Stimulated activated CD8-positive, alpha-beta memory T cell treated with anti-CD3 and anti-CD28 coated beads, Interleukin-15, amount 100 ng/mL, for 24 hours (primary cell): ENCODE data around the gene GSTM1.
"Not testable (repeated sequence)": the region's sequence is repeated elsewhere in the genome, so short reads cannot be mapped to it uniquely, and the experiment has no call there.

ENCODE experiments used
- DNase-seq: peaks from one replicate; pipeline ENCODE4 v3.0.0-alpha.2; 2020; ENCODE audit warnings: low read depth

GSTM1 gene

DNA sequence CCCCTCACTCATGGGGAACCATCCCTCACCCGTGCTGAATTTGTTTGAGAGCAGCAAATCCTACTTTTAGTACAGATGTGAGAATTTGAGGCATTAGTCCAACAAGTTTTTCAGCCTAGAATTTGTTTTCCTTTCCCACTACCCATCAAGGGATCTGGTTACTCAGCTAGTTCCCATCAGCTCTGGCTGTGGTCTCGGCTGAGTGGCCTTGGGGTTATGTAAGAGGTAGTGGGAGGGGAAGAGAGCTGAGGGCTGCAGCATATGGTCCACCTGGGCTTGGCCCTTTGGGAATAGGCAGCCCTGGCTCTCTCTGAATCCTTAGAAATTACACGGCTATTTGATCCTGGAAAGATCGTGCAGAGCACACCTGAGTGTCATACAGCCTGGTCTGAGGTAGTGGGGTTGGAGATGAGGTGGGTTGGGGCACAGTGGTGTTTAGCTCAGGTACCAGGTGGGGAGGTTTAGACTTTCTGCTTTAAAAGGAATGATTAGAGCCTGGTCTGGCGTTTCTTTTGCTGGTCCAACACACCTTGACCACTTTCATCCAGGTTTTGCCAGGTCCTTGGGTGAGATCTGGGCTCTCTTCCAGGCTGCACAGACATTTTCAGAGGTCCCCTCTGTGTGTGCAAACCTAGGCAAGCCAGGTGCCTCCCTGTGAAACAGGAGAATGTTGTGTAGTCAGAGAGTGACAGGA lies 27.5 kb upstream of the GSTM1 start:
- DNase-seq = no peak

DNA sequence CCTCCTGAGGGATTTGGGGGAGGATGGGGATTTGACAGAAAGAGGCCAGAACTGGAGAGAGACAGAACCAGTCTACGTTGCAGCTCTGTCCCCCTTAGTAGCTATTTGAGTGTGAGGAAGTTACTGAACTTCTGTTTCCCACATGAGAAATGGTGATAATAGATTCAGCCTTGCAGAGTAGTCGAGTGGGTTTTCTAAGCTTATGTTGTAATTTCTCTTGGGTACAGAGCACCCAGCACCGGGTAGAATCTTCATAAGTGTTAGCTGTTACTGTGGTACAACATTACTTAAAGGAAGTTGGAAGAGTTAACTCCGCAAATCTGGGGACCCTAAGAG lies 27.0 kb upstream of the GSTM1 start:
- DNase-seq = not testable (repeated sequence)

DNA sequence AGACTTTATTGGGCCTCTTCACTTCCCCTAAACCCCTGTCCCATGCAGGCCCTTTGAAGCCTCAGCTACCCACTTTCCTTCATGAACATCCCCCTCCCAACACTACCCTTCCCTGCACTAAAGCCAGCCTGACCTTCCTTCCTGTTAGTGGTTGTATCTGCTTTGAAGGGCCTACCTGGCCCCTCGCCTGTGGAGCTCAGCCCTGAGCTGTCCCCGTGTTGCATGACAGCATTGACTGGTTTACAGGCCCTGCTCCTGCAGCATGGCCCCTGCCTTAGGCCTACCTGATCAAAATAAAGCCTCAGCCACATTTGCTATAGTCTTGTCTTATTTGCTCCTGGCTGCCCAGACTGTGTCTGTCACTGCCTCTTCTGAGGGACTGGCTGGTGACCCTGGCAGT lies 26.2 kb upstream of the GSTM1 start:
- no peak for DNase-seq

DNA sequence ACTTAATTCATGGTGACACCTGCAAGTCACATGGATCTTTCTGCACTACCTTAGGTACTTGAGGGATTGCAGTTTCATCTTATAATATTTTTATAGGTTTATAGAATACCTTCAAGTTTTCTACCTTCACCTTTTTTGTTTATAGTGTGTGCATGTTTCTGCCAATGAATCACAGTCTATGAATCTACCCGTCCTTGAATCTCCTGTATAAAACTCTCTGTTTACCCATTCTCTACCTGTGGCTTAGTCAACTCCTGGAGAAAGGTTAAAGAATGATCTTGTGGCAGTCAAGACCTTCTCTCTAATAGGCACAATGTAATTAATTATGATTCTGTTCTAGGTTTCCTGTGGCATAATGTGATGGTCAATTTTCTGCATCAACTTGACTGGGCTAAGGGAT lies 22.9 kb upstream of the GSTM1 start:
- no peak for DNase-seq

DNA sequence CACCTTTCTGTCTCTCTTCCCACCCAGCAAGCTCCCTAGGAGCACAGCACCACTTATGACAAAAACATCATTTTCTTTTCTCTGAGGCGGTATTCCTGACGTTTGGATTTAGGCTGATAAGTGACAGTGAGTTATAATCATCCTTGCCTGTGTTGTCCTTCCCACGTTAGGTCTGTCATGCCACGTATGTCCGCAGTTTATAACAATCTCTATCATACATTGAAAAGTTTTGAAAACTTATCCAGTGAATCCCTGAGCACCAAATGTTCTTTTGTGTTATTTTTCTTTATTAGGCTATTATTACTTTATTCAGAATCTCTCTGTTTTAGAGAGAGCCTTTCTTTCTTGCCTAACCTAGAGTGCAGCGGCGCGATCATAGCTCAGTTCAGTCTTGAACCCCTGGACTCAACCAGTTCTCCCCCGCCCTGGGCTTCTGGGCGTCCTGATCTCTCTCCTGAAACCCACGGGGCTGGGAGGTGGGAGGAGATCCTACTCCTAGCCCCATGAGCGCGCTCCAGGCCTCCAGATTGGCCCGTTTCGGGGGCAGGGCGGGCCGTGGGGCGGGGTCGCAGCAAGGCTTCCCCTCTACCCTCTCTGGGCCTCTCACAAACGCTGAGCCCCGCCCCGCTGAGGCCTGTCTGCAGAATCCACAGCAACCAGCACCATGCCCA lies 20.0 kb upstream of the GSTM1 start, which contains the start of gene GSTM2:
GSTM2 (plus strand) TSS at position 606 of the 671 bp plus-strand sequence; CDS start at position 665, 59 bp downstream.
- peak; percentile 45 for DNase-seq

DNA sequence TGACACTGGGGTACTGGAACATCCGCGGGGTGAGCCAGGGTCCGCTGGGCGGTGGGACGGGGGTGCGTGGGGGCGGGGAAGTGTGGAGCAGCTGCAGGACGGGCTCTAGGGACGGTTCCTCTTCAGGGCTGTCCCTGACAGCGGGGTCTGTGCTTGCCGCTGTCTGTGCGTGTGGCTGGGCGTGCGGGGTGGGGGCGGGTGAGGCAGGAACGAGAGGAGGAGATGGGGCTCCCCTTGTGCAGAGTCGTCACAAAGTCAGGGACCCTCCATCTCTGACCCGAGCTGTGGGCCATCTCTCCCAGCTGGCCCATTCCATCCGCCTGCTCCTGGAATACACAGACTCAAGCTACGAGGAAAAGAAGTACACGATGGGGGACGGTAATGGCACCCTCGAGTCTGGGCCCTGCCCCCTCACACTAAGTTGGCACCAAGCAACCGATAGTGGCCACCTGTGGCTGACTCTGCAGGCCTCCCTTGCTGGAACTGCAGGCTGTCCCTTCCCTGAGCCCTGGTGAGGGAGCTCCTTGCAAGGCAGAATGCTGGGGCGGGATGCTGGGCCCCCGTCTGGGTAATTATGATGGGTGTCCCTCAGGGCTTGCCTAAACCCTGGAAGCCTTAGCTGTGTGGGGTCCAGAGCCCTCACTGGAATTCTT lies 19.4 kb upstream of the GSTM1 start:
- no peak for DNase-seq

DNA sequence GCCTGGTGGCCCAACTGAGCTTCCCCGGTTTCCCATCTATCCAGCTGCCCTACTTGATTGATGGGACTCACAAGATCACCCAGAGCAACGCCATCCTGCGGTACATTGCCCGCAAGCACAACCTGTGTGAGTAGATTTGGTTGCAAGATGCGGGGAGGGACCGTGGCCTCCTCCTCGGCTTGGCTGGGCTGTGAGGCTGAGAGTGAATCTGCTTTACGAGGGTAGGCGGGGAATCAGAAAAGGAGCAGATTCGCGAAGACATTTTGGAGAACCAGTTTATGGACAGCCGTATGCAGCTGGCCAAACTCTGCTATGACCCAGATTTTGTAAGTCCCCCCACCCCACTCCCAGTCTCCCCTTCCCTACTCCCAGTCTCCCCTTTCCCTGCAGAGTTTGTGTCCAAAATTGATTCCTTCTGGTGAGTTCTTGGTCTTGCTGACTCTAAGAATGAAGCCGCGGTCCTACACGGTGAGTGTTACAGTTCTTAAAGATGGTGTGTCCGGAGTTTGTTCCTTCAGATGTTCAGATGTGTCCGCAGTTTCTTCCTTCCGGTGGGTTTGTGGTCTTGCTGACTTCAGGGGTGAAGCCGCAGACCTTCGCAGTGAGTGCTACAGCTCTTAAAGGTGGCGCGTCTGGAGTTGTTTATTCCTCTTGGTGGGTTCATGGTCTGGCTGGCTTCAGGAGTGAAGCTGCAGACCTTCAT lies 18.2 kb upstream of the GSTM1 start:
- no peak for DNase-seq

DNA sequence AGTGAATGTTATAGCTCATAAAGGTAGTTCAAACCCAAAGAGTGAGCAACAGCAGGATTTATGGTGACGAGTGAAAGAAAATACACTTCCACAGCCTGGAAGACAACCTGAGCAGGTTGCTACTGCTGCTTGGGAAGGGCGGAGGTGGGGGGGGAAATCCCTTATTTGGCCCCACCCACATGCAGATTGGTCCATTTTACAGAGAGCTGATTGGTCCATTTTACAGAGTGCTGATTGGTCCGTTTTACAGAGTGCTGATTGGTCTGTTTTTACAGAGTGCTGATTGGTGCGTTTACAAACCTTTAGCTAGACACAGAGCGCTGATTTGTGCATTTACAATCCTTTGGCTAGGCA lies 17.7 kb upstream of the GSTM1 start:
- DNase-seq = not testable (repeated sequence)

DNA sequence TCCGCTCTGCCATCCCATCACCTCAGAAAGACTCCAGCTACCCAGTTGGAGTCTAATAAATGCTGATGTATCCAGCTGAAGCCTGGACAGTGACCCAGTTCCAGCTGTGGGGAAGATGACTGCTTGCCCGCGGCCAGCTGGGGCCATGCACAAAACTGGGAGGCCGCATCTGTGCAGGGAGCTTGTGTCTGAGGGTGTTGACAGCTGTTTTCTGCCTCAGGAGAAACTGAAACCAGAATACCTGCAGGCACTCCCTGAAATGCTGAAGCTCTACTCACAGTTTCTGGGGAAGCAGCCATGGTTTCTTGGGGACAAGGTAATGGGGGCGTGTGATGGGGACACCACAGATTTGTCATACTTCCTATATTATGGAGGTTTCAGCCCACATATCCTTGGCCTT lies 16.6 kb upstream of the GSTM1 start:
- DNase-seq = no peak

DNA sequence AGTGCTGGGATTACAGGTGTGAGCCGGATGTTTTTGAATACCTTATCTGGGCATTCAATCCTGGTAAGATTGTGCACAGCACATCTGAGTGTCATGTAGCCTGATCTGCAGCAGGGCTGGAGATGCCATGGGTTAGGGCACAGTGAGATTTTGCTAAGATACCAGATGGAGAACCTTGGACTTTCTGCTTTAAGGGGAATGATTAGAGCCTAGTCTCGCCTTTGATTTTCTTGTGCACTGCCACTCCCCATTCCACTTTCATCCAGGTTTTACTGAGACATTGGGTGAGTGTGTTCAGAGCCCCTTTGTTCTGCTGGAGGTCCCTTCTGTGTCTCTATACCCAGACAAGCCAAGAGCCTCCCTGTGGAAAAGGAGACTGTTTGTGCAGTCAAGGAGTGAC lies 13.8 kb upstream of the GSTM1 start:
- DNase-seq = not testable (repeated sequence)

DNA sequence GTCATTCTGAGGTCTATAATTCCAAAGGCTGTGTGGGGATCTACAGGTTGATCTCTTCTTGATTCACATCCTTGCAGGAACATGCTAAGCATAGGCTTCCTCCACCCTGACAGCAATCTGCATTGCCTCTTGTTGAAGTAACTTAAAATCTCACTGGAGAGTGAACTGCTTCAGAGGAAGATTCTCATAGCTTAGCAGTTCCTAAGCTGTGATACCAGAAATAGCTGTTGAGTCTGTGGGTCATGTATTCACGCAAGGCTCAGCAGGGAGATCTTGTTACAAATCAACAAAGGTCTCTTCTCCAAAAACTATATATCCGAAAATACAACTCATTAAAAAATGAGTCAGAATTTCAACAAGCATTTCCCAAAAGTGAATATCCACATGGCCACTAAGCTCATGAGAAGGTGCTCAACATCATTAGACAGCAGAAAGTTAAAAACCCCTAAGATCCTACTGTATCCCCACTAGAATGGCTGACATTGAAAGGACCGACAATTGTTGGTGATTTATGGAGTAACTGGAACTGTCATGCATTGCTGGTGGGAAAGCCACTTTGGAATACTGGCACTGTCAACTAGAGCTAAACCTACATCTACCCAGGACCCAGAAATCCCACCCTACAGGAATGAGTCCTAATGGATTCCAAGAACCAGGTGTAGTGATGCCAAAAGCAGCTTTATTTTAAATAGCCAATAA lies 10.8 kb upstream of the GSTM1 start:
- not testable (repeated sequence) for DNase-seq

DNA sequence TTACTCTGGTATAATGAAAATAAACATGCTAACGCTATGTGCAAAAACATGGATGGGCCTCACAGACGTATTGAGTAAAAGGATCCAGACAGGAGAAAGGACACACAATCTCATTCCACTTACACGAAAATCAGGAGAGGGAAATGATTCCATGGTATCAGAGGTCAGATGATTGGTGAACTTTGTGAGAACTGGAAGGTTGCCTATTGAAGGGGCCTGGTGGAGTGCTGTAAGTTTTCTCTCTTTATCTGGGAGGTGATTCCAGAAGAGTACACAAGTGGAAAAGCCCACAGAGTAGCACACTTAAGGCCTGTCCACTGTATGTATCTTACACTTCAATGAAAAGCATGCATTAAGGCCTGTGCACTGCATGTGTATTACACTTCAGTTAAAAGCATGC lies 10.2 kb upstream of the GSTM1 start:
- DNase-seq = no peak

DNA sequence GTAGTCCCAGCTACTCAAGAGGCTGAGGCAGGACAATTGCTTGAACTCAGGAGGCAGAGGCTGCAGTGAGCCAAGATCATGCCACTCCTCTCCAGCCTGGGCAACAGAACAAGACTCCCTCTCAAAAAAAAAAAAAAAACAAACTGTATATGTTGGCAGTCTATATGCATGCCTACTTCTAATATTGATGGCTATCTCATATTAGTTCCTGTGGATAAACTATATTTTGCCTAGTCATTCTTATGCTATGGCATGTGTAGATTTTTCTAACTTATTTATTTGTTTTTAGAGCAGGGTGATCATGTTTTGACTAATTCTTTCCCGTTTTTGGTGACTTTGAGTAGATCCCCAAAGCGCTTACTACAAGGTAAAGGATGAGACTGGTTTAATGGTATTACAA lies 9.0 kb upstream of the GSTM1 start:
- not testable (repeated sequence) for DNase-seq

DNA sequence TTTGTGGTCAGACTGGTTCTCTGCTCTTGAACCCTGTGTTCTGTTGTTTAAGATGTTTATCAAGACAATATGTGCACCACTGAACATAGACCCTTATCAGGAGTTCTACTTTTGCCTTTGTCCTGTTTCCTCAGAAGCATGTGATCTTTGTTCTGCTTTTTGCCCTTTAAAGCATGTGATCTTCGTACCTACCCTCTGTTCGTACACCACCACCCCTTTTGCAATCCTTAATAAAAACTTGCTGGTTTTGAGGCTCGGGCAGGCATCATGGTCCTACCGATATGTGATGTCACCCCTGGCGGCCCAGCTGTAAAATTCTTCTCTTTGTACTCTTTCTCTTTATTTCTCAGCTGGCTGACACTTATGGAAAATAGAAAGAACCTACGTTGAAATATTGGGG lies 2.8 kb upstream of the GSTM1 start:
- not testable (repeated sequence) for DNase-seq

DNA sequence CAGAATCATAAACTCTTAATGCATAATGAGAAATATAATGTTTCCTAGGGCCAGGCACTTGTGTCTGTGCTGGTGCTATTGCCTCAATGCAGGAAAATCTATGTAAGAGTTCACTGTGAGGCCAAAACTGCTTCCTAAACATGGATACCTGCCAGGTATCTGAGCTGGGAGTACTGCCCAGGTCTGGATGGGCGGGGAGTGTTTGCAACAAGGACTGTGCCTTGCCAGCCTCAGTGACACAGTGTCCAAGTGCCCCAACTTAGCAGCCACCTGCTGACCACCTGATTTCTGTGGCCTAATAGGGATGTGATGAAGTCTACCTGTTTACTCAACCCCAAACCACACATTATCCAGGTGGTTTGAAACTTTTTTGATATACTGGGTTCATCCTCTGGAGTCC lies 2.2 kb upstream of the GSTM1 start:
- DNase-seq = not testable (repeated sequence)

DNA sequence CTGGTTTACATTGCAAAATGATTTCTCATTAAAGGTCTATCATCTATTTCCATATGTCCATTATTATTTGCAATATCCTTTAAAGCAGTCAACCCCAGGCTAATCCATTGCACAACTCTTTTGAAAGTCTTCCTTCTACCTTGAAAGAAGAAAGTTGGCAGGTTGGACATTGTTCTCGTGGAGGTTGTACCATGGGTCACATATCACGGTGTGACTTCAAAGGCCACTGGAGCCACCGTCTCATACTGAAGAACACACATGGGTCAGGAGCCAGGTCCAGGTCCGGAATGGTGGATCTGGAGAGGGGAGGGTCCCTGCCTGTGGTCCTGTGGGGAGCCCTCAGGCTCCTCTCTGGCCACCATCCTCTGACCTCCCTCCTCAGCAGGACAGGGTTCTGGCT lies 1.7 kb upstream of the GSTM1 start:
- DNase-seq = not testable (repeated sequence)

DNA sequence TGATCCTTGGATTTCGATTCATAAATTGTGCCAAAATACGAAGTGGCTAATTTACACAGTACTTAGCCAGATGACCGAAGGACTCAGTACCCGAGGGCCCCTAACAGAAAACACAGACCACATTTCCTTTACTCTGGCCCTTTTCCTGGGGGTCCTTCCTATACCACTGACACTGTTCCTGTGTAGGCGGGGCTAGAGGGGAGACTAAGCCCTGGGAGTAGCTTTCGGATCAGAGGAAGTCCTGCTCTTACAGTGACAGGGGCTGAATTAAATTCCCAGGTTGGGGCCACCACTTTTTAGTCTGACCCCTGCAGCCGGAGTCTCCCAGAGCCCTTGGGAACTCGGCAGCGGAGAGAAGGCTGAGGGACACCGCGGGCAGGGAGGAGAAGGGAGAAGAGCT lies 508 bp upstream of the GSTM1 start:
- not testable (repeated sequence) for DNase-seq

DNA sequence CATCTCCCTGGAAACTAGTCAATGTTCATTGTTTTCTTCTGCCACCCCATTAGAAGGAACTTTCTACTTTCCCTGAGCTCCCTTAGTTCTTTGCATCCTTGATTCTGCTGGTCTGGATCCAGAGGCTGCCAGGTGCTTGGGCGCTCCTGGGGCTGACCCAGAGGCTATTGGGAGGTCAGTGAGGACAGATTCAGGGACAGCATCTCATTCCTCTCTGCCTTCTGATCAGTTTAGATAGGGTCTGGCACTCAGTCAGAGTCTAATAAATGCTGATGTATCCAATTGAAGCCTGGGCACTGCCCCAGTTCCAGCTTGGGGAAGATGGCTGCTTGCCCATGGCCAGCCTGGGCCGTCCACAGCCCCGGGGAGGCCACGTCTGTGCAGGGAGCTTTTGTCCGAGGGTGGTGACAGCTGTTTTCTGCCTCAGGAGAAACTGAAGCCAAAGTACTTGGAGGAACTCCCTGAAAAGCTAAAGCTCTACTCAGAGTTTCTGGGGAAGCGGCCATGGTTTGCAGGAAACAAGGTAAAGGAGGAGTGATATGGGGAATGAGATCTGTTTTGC lies 2.3 kb downstream of the GSTM1 start:
- DNase-seq = no peak

DNA sequence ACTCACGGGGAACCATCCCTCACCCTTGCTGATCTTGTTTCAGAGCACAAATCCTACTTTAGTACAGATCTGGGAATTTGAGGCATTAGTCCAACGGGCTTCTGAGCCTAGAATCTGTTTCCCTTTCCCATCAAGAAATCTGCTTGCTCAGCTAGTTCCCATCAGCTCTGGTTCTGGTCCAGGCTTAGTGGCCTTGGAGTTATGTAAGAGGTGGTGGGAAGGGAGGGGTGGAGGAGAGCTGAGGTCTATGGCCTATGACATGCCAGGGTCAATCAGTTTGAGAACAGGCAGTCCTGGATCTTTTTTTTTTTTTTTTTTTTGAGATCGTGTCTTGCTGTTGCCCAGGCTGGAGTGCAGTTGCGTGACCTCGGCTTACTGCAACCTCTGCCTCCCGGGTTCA lies 4.1 kb downstream of the GSTM1 start:
- no peak for DNase-seq

DNA sequence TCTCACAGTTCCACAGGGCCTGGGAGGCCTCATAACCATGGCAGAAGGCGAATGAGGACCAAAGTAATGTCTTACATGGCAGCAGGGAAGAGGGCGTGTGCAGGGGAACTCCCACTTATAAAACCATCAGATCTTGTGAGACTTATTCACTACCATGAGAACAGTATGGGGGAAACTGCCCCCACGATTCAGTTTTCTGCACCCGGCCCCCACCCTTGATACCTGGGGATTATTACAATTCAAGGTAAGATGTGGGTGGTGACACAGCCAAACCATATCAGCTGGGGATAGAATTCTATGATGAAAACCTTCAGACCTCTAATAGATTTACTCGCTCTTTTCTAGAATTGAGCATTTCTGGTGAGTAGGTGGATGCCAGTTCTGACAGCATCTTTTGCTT lies 6.8 kb downstream of the GSTM1 start:
- DNase-seq = not testable (repeated sequence)

DNA sequence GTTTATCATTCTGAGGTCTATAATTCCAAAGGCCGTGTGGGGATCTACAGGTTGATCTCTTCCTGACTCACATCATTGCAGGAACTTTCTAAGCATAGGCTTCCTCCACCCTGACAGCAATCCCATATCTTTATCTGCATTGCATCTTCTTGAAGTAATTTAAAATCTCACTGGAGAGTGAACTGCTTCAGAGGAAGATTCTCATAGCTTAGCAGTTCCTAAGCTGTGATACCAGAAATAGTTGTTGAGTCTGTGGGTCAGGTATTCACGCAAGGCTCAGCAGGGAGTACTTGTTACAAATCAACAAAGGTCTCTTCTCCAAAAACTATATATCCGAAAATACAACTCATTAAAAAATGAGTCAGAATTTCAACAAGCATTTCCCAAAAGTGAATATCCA lies 7.5 kb downstream of the GSTM1 start:
- not testable (repeated sequence) for DNase-seq

DNA sequence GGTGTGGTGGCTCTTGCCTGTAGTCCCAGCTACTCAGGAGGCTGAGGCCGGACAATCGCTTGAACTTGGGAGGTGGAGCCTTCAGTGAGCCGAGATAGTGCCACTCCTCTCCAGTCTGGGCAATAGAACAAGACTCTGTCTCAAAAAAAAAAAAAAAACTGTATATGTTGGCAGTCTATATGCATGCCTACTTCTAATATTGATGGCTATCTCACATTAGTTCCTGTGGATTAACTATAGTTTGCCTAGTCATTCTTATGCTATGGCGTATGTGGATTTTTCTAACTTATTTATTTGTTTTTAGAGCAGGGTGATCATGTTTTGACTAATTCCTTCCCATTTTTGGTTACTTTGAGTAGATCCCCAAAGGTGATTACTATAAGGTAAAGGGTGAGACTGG lies 9.4 kb downstream of the GSTM1 start:
- no peak for DNase-seq
